ENCODE data around the gene MIEF1. TPM values are rescaled to one million over a fixed set of nuclear protein-coding genes. Genes with fewer than 3 reads are reported as not detected.

Gene MIEF1
- total RNA-seq, 1 donor from 2014 or later = 59.4 TPM

DNA sequence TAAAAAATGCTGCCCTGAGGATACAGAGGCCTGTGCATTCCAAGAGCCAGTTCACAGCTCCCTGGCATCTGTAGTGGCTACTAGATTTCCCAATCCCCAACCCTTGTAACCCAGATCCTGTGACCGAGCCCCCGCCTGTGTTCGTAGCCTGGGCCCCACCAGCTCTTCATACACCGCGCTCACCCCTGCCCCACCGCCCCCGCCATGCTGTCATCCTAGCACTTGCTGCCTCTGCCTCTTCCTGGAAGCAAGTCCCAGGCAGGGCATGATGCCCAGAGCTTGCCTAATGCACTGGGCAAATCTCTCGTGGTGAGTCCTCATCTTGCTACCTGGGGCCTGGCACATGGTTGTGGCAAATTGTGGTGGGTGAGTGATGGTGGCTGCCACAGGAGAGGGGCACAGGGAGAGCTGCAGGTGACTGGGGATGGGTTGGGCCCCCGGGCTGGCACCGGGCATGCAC, 38.1 kb upstream of the MIEF1 start:
- peaks cover 9% of the 10 kb centered on the region for H3K4me1 Mint-ChIP-seq (ENCODE audit: low read depth)
- intact Hi-C loops (cut with micrococcal nuclease) = no loop called here
- H3K27ac Mint-ChIP-seq = no peak overlapping the region
- H3K4me3 Mint-ChIP-seq = no peak overlapping the region
- DNase-seq (ENCODE audit: low spot score) = no peak
- H3K9me3 Mint-ChIP-seq = no peaks in the 10 kb centered on the region
- peaks cover 13% of the 10 kb centered on the region for H3K27me3 Mint-ChIP-seq (ENCODE audit: insufficient read depth)
- no peaks in the 10 kb centered on the region for H3K36me3 Mint-ChIP-seq (ENCODE audit: low read depth)

DNA sequence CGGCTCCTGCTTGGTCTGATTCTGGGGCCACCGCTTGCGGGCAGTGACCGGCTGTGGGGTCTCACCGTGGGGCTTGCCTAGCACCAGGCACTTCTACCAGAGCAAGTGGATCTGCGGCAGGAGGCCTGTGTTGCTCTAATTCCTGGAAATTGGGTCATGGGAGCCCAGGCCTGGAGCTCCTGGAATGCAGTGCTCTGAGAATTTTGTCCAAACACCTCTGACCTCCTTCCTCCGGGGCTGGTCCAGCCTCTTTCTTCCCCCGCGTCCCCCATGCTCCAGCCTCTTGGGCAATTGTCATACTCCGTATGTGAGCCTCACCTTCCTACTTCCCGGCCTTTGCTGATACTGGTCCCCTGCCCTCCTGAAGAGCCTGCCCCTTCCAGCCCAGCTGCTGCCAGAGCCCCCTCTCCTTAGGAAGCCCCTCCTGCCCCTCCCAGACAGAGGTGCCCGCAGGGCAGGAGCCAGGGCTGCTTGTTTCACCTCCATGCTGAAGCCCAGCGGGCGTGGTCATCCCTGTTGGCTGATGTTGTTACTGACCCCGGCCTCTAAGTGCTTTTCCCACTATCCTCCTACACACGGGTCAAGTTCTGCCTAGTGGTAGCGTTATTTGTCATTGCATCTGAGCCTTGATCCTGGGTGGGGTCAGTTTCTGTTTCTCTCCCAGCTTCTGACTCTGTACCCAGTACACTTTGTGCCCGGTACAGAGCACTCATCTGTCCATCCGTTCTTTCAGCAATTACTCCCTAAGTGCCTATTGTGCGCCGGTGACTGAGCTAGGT, 35.7 kb upstream of the MIEF1 start:
- Mint-ChIP-seq H3K4me3 (no peak overlapping the region), H3K36me3 (ENCODE audit: low read depth) (no peaks in the 10 kb centered on the region), H3K27ac (no peak overlapping the region), H3K4me1 (ENCODE audit: low read depth) (peaks cover 11% of the 10 kb centered on the region), H3K9me3 (no peaks in the 10 kb centered on the region), H3K27me3 (ENCODE audit: insufficient read depth) (no peaks in the 10 kb centered on the region)
- no peak for DNase-seq (ENCODE audit: low spot score)
- intact Hi-C loops (cut with micrococcal nuclease) = no loop called here

DNA sequence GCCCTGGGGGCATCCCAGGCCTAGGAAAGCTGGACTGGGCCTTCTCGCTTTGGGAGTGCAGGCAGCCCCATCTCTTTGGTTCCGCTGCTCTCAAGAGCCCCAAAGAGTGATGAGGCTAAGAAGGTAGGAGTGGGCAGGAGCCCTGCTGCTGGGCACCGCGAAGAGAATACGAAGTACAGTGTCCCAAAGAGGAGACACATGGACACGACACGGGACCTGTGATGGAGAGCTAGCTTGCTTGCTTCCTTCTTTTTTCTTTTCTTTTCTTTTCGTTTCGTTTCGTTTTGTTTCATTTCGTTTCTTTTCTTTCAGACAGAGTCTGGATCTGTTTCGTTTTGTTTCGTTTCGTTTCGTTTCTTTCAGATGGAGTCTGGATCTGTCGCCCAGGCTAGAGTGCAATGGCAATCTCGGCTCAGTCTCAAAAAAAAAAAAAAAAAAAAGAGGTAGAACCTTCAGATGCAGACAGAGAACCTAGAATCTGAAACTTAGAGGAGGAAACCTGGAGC, 34.6 kb upstream of the MIEF1 start:
- intact Hi-C loops (cut with micrococcal nuclease) = no loop called here
- DNase-seq (ENCODE audit: low spot score) = no peak
- Mint-ChIP-seq H3K4me3 (no peak overlapping the region), H3K27me3 (ENCODE audit: insufficient read depth) (no peaks in the 10 kb centered on the region), H3K36me3 (ENCODE audit: low read depth) (no peaks in the 10 kb centered on the region), H3K27ac (no peak overlapping the region), H3K9me3 (no peaks in the 10 kb centered on the region), H3K4me1 (ENCODE audit: low read depth) (peaks cover 21% of the 10 kb centered on the region)

DNA sequence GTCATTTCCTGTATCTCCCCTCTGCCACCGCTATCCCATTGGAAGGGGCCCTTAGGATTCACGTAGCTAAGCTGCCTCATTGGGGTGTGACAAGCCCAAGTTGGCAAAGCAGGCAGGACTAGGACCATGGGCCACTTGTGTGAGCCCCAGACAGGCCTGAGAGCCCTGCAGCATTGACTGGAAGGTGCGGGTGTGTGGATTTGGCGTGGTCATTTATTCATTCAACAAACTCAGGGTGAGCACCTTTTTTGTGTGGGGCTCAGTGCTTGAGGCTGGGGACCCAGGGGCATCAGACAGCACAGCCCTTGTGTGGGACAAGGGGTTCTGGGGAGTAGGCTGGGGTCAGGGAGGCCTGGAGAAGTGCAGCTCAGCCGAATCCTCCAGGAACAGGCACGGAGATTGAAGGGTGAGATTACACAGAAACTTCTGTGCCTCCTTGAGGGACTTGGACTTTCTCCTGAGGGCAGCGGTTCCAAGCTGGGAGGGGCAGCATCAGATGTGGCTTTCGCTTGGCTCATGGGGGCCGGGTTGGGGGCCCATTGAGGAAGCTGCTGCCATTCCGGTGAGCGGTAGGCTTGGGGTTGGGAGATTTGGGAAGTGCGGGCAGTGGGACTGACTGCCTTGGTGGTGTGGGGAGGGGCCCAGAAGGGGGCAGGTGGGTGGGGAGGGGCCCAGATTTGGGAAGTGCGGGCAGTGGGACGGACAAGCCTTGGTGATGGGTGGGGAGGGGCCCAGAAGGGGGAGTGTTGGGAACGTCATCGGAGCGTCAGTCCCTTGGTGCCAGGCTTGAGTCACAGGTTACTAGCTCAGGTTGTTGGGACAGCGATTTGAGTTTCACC, 33.4 kb upstream of the MIEF1 start:
- no peak for DNase-seq (ENCODE audit: low spot score)
- intact Hi-C loops (cut with micrococcal nuclease) = no loop called here
- H3K4me3 Mint-ChIP-seq = no peak overlapping the region

DNA sequence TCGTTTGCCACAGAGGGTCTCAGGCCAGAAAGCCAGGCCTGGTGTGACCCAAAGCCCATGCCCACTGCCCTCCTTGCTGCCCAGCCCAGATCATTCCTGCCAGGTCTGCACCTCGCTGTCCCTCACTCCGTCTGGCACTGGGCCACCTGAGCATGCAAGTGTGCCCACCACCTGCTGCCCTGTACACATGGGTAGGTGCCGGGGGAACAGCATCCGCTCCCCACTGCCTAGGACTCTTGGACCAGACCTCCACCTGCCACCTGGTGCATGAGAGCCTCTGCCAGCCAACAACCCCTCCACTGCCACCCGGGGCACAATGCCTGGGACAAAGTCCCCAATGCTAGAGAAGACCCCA, 32.8 kb upstream of the MIEF1 start:
- no peak overlapping the region for H3K27ac Mint-ChIP-seq
- intact Hi-C loops (cut with micrococcal nuclease) = no loop called here

More for the DNA sequence above, 33.4 kb upstream of the MIEF1 start:
- Mint-ChIP-seq H3K4me1 (ENCODE audit: low read depth) (peaks cover 28% of the 10 kb centered on the region), H3K27me3 (ENCODE audit: insufficient read depth) (no peaks in the 10 kb centered on the region), H3K36me3 (ENCODE audit: low read depth) (no peaks in the 10 kb centered on the region), H3K27ac (no peak overlapping the region), H3K9me3 (no peaks in the 10 kb centered on the region)

DNA sequence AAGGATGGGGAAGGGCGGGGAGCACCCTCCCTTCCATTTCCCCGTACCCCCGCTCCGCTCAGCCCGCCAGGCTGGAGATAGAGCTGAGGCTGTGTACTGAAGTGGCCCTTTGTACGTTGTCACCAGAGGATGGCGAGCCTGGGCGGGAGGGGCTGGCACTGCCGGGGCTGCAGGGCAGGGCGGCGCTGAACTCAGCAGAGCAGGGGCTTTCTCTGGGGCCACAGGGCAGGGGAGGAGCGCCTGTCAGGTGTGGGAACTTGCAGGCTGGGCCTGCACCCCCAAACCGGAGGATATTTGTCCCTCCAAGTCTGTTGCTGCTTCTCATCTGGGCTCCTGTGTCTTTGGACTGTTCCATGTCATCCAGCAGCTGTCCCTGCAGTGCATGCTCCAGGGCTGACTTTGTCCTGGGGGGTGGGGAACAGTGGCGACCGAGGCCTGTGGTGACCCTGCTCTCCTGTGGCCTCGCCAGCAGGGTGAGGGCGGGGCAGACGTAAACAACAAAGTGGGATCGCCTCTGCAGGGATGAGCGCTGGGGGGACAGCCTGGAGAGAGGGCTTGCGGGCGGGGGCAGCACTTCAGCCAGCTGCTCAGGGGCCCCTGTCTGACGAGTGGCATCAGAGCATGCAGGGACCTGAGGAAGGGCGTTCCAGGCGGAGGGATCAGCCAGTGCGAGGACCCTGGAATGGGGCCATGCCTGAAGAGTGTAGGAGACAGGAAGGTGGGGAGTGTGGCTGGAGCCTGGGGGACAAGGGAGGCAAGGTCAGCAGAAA, 32.2 kb upstream of the MIEF1 start:
- Mint-ChIP-seq H3K27me3 (ENCODE audit: insufficient read depth) (no peaks in the 10 kb centered on the region), H3K4me1 (ENCODE audit: low read depth) (peaks cover 28% of the 10 kb centered on the region)

More for the DNA sequence above, 32.8 kb upstream of the MIEF1 start:
- Mint-ChIP-seq H3K4me1 (ENCODE audit: low read depth) (peaks cover 28% of the 10 kb centered on the region), H3K36me3 (ENCODE audit: low read depth) (no peaks in the 10 kb centered on the region), H3K27me3 (ENCODE audit: insufficient read depth) (no peaks in the 10 kb centered on the region), H3K4me3 (no peak overlapping the region), H3K9me3 (no peaks in the 10 kb centered on the region)
- DNase-seq (ENCODE audit: low spot score) = no peak

DNA sequence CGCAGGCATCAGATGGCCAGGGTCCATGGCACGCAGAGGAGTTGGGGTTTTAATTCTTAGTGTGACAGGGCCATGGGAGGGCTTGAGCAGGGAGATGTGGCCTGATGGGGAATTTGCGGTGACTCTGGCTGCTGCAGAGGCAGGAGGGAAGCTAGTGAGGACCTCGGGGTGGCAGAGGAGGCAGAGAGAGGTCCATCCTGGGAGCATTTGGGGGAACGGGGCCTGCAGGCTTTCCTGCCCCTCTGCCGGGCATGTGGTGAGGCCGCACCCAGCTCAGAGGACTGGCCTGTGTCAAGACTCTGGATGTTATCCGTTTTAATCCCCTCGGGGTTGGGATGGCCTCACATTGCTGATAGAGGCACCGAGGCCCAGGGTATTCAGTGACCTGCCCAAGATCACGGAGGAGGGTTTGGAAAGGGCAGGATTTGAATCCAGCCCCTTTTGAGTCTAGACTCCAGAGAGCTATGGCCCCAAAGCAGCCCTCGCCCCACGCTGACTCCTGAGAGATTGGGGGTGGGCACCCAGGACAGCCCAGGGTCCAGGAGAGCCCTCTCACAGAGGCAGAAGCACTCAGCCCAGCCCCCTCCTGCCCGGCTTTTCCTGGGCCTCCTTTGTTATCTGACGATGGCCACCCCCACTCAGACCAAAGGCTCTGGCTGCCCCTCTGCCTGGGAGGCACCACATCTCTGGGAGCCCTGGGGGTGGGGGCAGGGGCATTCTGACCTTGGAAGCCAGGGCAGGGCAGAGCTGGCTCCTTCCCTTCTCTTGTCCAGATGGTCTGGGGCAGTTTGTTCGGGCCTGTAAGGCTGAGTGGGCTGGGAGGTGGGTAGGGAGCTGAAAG, 31.4 kb upstream of the MIEF1 start:
- Mint-ChIP-seq H3K27me3 (ENCODE audit: insufficient read depth) (no peaks in the 10 kb centered on the region), H3K36me3 (ENCODE audit: low read depth) (no peaks in the 10 kb centered on the region), H3K9me3 (no peaks in the 10 kb centered on the region), H3K4me3 (no peak overlapping the region), H3K4me1 (ENCODE audit: low read depth) (peaks cover 28% of the 10 kb centered on the region), H3K27ac (no peak overlapping the region)
- intact Hi-C loops (cut with micrococcal nuclease) = no loop called here
- DNase-seq (ENCODE audit: low spot score) = no peak

More for the DNA sequence above, 32.2 kb upstream of the MIEF1 start:
- no peaks in the 10 kb centered on the region for H3K36me3 Mint-ChIP-seq (ENCODE audit: low read depth)
- no peaks in the 10 kb centered on the region for H3K9me3 Mint-ChIP-seq
- H3K27ac Mint-ChIP-seq = no peak overlapping the region
- no peak for DNase-seq (ENCODE audit: low spot score)
- intact Hi-C loops (cut with micrococcal nuclease) = no loop called here
- no peak overlapping the region for H3K4me3 Mint-ChIP-seq

DNA sequence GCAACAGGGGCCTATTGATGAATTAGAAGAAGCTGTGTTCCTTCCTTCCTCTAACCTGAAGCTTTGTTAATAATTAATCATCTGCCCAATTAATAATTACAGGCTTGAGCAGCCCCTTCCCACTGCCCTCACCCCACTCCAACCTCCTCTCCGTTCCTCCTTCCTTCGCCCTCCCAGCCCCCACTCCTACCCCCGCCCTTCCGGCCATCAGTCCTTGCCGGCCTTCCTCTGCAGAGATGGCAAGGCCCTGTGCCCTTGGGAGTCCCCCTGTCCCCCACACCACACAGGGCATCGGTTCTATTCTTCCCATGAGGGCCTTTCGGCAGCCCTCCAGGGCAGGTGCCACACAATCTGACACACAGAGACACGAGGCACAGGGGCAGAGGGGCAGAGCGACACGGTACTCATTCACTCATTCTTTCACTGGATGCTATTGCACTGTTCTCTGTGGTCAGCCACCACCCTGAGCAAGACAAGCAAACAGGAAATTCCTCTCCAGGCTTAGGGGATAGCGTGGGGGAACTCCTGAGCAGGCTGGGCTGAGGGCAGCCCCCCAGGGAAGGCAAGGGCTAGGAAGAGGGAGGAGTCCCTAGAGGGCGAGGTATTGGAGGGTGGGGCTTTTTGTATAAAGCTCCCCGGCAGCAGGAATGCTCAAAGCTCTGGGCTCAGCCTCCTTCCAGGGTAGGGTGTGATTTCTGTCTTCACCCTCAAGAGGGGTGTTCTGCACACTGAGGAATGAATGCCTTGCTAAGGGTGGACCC, 30.5 kb upstream of the MIEF1 start:
- Mint-ChIP-seq H3K4me3 (peak overlapping the region; percentile 52), H3K9me3 (no peaks in the 10 kb centered on the region), H3K27me3 (ENCODE audit: insufficient read depth) (no peaks in the 10 kb centered on the region), H3K27ac (peak overlapping the region; percentile 67), H3K36me3 (ENCODE audit: low read depth) (no peaks in the 10 kb centered on the region), H3K4me1 (ENCODE audit: low read depth) (peaks cover 28% of the 10 kb centered on the region)
- peak; percentile 27 for DNase-seq (ENCODE audit: low spot score)
- intact Hi-C loops (cut with micrococcal nuclease) = no loop called here

DNA sequence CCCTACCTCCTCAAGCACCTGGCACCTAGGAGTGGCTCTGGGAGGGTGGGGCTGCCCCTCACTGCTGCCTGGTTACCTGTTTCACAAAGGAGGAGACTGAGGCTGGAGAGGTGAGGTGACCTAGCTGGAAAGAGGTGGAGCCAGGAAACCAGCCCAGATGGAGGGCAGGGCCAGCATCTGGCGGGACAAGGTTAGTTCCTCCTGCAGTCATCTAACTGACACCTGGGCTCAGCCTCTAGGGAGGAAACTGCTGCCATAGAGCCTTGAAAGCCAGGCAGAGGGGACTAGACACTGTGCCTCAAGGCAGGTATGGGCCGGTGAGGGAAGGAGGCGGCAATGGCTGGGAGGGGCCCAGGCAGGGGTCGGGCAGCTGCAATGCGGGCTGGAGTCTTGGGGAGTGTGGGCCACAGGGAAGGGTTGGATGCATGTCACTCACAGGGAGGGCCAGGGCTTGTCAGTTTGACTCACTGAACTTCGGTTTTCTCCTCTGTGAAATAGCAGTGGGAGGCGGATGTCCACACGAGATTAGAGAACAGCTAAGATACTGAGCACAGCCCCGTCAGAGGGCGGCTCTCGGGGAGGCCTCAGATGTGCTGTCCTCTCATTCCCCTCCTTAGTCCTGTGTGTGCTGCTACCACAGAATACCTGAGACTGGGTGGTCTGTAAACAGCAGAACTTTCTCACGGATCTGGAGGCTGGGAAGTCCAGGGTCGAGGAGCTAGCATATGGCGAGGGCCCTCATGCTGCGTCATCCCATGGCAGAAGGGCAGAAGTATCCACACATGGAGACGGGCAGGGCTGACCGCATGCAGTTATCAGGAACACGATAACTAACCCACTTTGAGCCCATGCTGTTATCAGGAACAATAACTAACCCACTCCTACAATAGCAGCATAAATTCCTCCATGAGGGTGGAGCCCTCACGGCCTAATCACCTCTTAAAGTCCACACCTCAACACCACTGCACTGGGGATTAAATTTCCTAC, 29.2 kb upstream of the MIEF1 start:
- Mint-ChIP-seq H3K9me3 (no peaks in the 10 kb centered on the region), H3K4me3 (no peak overlapping the region), H3K36me3 (ENCODE audit: low read depth) (no peaks in the 10 kb centered on the region), H3K4me1 (ENCODE audit: low read depth) (peaks cover 19% of the 10 kb centered on the region), H3K27me3 (ENCODE audit: insufficient read depth) (no peaks in the 10 kb centered on the region), H3K27ac (peak overlapping the region; percentile 16)
- no peak for DNase-seq (ENCODE audit: low spot score)
- intact Hi-C loops (cut with micrococcal nuclease) = no loop called here

DNA sequence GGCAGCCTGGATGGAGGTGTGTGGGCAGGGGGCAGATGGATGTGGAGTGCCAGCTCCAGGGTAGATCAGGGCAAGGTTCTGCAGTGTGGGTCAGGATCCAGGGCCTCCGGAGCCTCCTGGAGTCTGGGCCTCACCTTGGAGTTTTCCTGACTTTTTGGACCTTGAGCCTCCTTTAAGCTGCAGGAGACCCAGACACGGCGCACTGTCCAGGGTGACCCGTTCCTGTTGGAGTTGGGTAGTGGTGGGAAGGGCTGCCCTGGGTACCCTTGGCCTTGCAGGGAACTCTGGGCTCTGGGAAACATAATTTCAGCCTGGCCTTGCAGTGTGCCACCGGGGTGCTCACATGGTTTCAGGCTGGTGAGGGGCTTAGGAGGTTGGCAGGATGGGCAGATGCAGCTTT, 28.2 kb upstream of the MIEF1 start:
- Mint-ChIP-seq H3K4me1 (ENCODE audit: low read depth) (peaks cover 19% of the 10 kb centered on the region), H3K36me3 (ENCODE audit: low read depth) (no peaks in the 10 kb centered on the region), H3K27ac (no peak overlapping the region), H3K9me3 (no peaks in the 10 kb centered on the region), H3K4me3 (no peak overlapping the region), H3K27me3 (ENCODE audit: insufficient read depth) (no peaks in the 10 kb centered on the region)
- intact Hi-C loops (cut with micrococcal nuclease) = no loop called here
- DNase-seq (ENCODE audit: low spot score) = no peak

Measured in activated T-helper 1 cell treated with anti-CD3 and anti-CD28 coated beads, Interleukin-12 subunit alpha, Interleukin-12 subunit beta, Interleukin-2, Interleukin-4 antibody, amounts not matched to agents 30 ng/mL and 10 ng/mL and 1 ng/mL, durations not matched to agents 14 hours and 24 hours and 36 hours (primary cell).